NCI-H2227 (cell line): ENCODE results near the gene PXMP4.

ENCODE experiments used
- DNase-seq: peaks from one replicate; lab custom pipeline; 2025; ENCODE audit not compliant: unreplicated experiment; lab: John Stamatoyannopoulos, UW

Gene PXMP4

GRCh38 chr20:33670715-33671499 is 49.2 kb downstream of the PXMP4 start:
- DNase-seq: no peak

- DNase-seq: no peak
Observed at GRCh38 chr20:33669873-33670640, 50.1 kb downstream of the PXMP4 start.

DNA sequence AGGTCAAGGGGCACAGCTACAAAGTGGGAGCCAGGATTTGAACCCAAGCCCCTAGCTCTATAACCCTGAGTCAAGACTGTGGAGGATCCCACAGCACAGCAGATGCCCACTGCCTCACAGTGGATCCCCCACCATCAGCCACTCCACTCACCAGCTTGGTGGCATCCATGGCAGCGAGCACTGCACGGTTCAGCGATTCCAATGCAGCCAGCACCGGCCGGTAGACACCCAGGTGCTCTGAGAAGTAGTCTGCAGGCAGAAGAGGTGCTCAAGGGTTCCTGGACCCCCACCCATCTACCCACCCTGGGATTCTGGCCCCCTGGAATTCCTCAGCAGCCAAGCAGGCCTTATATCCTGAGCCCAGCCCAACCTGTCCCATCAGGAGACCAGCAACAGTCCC is 50.9 kb downstream of the PXMP4 start:
- no peak for DNase-seq

- no peak for DNase-seq
Observed at GRCh38 chr20:33668466-33669155, 51.5 kb downstream of the PXMP4 start.

DNA sequence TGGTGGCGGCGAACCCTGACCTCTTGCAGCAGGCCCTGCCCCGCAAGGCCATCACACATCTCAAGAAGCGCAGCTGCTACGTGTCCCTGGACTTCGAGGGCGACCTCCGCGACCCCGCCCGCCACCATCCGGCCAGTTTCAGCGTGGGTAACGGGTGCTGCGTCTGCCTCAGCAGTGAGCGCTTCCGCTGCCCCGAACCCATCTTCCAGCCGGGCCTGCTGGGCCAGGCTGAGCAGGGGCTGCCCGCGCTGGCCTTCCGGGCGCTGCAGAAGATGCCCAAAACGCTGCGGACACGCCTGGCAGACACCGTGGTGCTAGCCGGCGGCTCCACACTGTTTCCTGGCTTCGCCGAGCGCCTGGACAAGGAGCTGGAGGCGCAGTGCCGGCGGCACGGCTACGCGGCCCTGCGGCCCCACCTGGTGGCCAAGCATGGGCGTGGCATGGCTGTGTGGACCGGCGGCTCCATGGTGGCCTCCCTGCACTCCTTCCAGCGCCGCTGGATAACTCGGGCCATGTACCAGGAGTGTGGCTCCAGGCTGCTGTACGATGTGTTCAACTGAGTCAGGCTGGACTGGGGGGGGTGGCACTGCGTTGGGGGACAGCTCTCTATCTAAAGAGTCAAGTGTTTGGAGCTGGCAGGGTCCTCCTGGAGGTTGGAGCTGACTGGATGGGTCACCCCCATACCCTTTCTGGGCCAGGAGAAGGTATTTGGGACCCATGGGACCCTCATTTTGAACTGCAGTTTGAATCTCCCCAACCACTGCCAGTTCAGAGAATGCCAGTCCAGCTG is 52.2 kb downstream of the PXMP4 start:
- DNase-seq: no peak

GRCh38 chr20:33667245-33667675 is 52.9 kb downstream of the PXMP4 start:
- DNase-seq: no peak

- DNase-seq: peak; percentile 31
Observed at GRCh38 chr20:33666293-33667244, 53.5 kb downstream of the PXMP4 start, which contains the start of gene ACTL10. Gene ACTL10 (plus strand): TSS chr20:33666943. CDS start chr20:33667498, 555 bp downstream.

GRCh38 chr20:33664762-33665144 is 55.4 kb downstream of the PXMP4 start:
- no peak for DNase-seq

- DNase-seq: peak; percentile 49
Observed at GRCh38 chr20:33664085-33664761, 55.9 kb downstream of the PXMP4 start.

GRCh38 chr20:33663161-33664084 is 56.7 kb downstream of the PXMP4 start:
- DNase-seq: peak; percentile 88

DNA sequence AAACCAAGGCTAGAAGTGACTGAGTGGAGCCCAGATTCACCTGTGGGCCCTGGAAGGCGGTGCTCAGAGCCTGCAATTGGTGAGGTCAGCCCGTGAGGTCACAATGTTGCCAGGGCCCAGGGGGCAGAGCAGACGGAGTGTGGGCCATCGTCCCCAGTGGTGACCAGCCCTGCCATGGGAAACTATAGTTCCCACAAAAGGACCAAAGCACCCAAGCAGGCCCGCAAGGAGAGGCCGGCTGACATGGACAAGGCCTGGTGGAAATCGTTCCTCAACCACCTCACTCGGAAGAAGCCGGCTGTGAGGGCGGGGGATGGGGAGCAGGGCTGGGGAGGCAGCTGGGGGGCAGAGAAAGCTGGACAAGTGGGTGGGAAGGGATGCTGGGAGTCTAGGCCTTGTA is 57.9 kb downstream of the PXMP4 start, which contains the start of gene C20orf144:
Gene C20orf144 (plus strand): TSS at position 156 of the 400 bp plus-strand sequence. CDS start 19 bp downstream, at position 175.
- no peak for DNase-seq

DNA sequence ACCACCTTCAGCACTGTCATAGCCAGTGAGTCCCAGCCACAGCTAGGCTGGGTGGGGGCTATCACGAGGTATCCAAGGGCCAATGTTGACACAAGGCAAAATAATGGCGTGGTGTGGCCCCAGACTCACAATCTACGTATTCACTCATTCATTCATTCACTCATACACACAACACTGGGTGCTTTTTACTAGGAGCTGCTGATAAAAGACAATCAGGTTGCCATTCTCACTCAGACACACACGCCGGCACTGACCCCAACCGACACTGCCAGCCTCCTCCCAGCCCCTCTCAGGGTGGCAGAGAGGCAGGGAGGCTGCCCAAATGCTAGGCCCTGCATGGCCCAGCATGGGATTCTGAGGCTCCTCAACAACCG is 59.4 kb downstream of the PXMP4 start:
- DNase-seq: no peak

DNA sequence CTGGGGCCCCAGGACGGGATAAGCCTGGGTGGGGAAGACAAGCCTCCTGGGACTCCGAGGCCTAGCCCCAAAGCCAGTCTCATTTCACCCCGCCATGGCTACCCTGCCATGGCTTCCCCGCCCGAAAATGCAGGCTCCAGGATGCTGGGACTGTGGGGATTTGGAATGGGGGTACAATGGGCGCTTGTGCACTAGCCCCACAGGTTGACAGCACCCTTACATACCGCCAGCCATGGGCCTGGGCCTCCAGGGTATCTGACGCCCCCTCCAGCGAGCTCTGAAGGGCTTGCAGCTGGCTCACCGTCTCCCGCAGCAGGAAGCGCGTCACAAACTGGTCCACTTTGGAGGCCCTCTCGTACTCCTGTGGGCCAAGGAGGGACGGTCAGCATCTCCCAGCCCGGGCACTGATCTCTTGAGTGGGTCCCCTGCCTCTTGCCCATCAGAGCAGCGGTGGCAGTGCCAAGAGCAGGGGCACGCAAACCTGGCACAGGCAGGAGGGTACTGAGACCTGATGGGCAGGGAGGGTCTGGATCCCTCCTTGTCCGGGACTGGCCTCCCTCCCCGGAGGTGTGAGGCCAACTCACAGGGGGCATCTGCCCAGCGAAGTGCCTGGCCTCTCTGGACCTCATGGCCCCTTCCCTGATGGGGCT is 60.0 kb downstream of the PXMP4 start:
- no peak for DNase-seq

- DNase-seq: no peak
Observed at GRCh38 chr20:33659341-33660034, 60.6 kb downstream of the PXMP4 start.

GRCh38 chr20:33658929-33659328 is 61.2 kb downstream of the PXMP4 start:
- DNase-seq: no peak

DNA sequence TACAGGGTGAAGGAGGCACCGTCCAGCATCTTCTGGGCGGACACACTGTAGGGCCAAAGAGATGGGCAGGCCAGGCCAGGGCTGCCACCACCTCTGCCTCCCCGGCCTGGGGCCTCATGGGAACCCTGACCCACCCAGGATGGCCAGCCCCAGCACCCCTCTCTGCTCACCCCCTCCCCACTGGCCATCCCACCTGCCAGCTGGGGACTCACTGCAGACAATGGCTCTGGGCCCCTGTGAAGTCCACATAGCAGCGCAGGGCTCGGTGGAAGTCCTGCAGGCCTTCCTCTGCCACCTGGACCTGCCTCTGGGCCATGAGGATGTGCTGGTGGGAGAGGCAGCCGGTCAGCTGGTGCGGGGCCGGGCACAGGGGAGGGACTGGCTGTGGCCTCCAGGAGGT is 61.6 kb downstream of the PXMP4 start:
- DNase-seq: no peak

DNA sequence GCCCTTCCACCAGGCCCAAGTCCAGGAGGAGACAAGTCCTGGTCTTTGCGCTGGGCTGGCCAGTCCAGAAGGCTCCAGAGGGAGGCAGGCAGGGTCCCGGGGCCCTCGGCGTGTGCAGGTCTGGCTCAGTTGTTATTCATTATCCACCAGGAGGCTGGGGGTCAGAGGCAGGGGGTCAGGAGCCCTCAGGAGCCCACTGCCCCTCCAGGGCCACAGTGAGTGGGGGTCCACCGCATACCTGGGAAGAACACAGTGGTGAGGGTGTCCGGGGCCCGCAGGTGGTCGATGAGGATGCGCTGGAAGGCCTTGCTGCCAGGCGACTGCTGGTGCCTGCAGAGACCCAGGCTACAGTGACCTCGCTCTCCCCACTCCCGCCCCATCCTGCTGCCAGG is 62.4 kb downstream of the PXMP4 start:
- DNase-seq: no peak
